GM18502 (cell line): ENCODE data around the gene TAF3.

Experiments used
- ATAC-seq: cut with Tn5 transposase; IDR thresholded peaks from one replicate; pipeline ENCODE4 v1.9.1; 2021; ENCODE audit warnings: mild to moderate bottlenecking; ENCODE audit not compliant: unreplicated experiment, poor library complexity

The TAF3 gene

GRCh38 chr10:7928536-7928935 lies 110.2 kb downstream of the TAF3 start:
- no peak for ATAC-seq

- ATAC-seq, result no peak
These were observed 114.2 kb downstream of the TAF3 start for GRCh38 chr10:7932301-7933036.

GRCh38 chr10:7933262-7933661 lies 115.0 kb downstream of the TAF3 start:
- no peak for ATAC-seq

- no peak for ATAC-seq
These were observed 115.5 kb downstream of the TAF3 start for GRCh38 chr10:7933757-7934156.

- ATAC-seq, result no peak
These were observed 119.1 kb downstream of the TAF3 start for GRCh38 chr10:7937315-7937945.

- no peak for ATAC-seq
These were observed 123.3 kb downstream of the TAF3 start for GRCh38 chr10:7941576-7941975.

GRCh38 chr10:7942316-7942715 lies 124.0 kb downstream of the TAF3 start:
- no peak for ATAC-seq

- no peak for ATAC-seq
These were observed 124.6 kb downstream of the TAF3 start for GRCh38 chr10:7942859-7943258.

- ATAC-seq, result no peak
These were observed 125.8 kb downstream of the TAF3 start for GRCh38 chr10:7944215-7944480.

GRCh38 chr10:7944537-7944936 lies 126.2 kb downstream of the TAF3 start:
- no peak for ATAC-seq

- no peak for ATAC-seq
These were observed 126.7 kb downstream of the TAF3 start for GRCh38 chr10:7945034-7945433.

GRCh38 chr10:7945469-7946187 lies 127.3 kb downstream of the TAF3 start:
- ATAC-seq, result no peak

GRCh38 chr10:7948371-7949000 lies 130.2 kb downstream of the TAF3 start:
- no peak for ATAC-seq

- ATAC-seq, result no peak
These were observed 132.9 kb downstream of the TAF3 start for GRCh38 chr10:7950981-7951847.

- ATAC-seq, result no peak
These were observed 134.0 kb downstream of the TAF3 start for GRCh38 chr10:7952266-7952665.

GRCh38 chr10:7953447-7953846 lies 135.1 kb downstream of the TAF3 start:
- no peak for ATAC-seq

GRCh38 chr10:7955446-7955845 lies 137.1 kb downstream of the TAF3 start:
- no peak for ATAC-seq

- peak; percentile 98 for ATAC-seq
These were observed 138.2 kb downstream of the TAF3 start for GRCh38 chr10:7956508-7956907.

GRCh38 chr10:7957591-7957990 lies 139.3 kb downstream of the TAF3 start:
- no peak for ATAC-seq

- ATAC-seq, result no peak
These were observed 140.1 kb downstream of the TAF3 start for GRCh38 chr10:7958442-7958841.
